H1 (cell line): Measurements from ENCODE around the gene HSD17B3.

ENCODE experiments used
- EZH2 ChIP-seq: fragments of 200-600 bp; sonication (generic); IDR thresholded peaks from 2 replicates; pipeline ENCODE4 v1.7.1; 2012; ENCODE audit warnings: low read depth, mild to moderate bottlenecking, moderate library complexity, low read length, inconsistent platforms; ENCODE audit not compliant: severe bottlenecking
- HDAC2 ChIP-seq, 2 experiments: fragments of 300-600 bp in 1 of 2; sonication (generic) in 1 of 2; IDR thresholded peaks; 2 replicates each; pipeline ENCODE4 v1.6.1; 2011 to 2012; ENCODE audit warnings: low read depth in 2 of 2, low read length in 2 of 2, mild to moderate bottlenecking in 2 of 2, moderate library complexity in 2 of 2, borderline replicate concordance in 1 of 2, inconsistent platforms in 1 of 2
- JUND ChIP-seq: IDR thresholded peaks from 2 replicates; pipeline ENCODE4 v1.6.1; 2011; ENCODE audit warnings: mild to moderate bottlenecking, improper control_type of control experiment, low read length
- PHF8 ChIP-seq: fragments of 200-600 bp; sonication (generic); conservative IDR thresholded peaks from 2 replicates; pipeline ENCODE4 v1.7.1; 2012; ENCODE audit warnings: low read depth, mild to moderate bottlenecking, inconsistent platforms, low read length, moderate library complexity
- RAD21 ChIP-seq, 2 experiments: IDR thresholded peaks in 1 of 2; conservative IDR thresholded peaks in 1 of 2; 2 replicates each; pipeline ENCODE4 v1.6.1; 2011; ENCODE audit warnings: low read depth in 2 of 2, low read length in 2 of 2, improper control_type of control experiment in 1 of 2, inconsistent platforms in 1 of 2, mild to moderate bottlenecking in 1 of 2, moderate library complexity in 1 of 2
- SIRT6 ChIP-seq: IDR thresholded peaks from one replicate; pipeline ENCODE4 v1.7.1; 2012; ENCODE audit warnings: low read length, inconsistent platforms
- SP2 ChIP-seq: IDR thresholded peaks from 2 replicates; pipeline ENCODE4 v1.6.1; 2012; ENCODE audit warnings: mild to moderate bottlenecking, low read length, inconsistent platforms
- SUZ12 ChIP-seq: fragments of 200-600 bp; sonication (generic); IDR thresholded peaks from 2 replicates; pipeline ENCODE4 v1.6.1; 2012; ENCODE audit warnings: mild to moderate bottlenecking, inconsistent platforms, low read length, moderate library complexity, mixed read lengths
- TAF1 ChIP-seq: IDR thresholded peaks from 2 replicates; pipeline ENCODE4 v1.6.1; 2011; ENCODE audit warnings: mild to moderate bottlenecking, low read depth, low read length

DNA sequence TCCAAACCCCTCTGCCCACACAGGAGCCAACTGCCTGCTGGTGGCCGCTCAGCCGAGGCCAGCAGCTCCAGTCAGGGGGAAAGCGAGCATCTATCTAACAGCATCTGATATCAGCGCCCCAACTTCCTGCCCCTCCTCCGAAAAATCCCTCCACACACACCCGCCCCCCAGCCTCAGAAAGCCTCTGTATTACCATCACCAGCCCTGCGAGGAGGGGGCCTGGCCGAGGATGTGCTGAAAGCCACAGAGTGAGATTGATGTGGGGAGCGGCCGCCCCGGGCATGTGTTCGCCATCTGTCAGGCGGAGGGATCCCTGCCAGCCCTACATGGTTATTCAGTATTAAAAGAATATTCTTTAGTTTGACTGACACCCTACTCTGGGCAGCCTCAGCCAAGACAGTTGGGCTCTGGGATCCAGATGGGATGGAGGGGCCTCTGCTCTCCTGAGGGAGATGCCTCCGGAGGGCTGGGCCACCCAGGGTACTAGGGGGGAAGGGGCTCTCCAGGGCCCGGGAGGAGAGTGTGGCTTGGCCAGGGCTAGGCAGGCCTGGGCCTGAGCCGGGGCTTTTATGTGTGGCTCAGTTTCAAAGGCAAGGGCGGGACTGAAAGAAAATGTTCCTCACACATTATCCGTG lies 98.0 kb downstream of the HSD17B3 start:
- no peak for TF ChIP-seq SIRT6
- TF ChIP-seq JUND = no peak
- no peak for TF ChIP-seq PHF8
- TF ChIP-seq EZH2 = no peak
- TF ChIP-seq SUZ12 = no peak
- TF ChIP-seq HDAC2 (IDR thresholded peaks at IDR 0.05; ENCODE audit: borderline replicate concordance in 1 of 2, low read depth in 2 of 2, low read length in 2 of 2) = no peak
- no peak for TF ChIP-seq SP2
- TF ChIP-seq TAF1 = no peak
- TF ChIP-seq RAD21 (IDR thresholded peaks at IDR 0.05 in 1 of 2, conservative IDR thresholded peaks at IDR 0.05 in 1 of 2; ENCODE audit: low read depth in 2 of 2, low read length in 2 of 2) = no peak
